WI38 (cell line): ENCODE results near the gene RSPH3.
"Not testable (repeated sequence)": the region's sequence is repeated elsewhere in the genome, so short reads cannot be mapped to it uniquely, and the experiment has no call there.

Source experiments
- H3K4me3 ChIP-seq: 2 replicates; pipeline ENCODE4 v1.5.1; 2011; ENCODE audit warnings: low read depth, mild to moderate bottlenecking, control low read depth, low read length
- CTCF ChIP-seq: IDR thresholded peaks from 2 replicates; pipeline ENCODE4 v1.5.1; 2012; ENCODE audit warnings: low read depth, mild to moderate bottlenecking, control low read depth, low read length

The RSPH3 gene

GRCh38 chr6:159020011-159020410, 20.0 kb upstream of the RSPH3 start:
- H3K4me3 ChIP-seq = no peak overlapping the region
- no peak for TF ChIP-seq CTCF

GRCh38 chr6:159017757-159018559, 18.0 kb upstream of the RSPH3 start:
- no peak overlapping the region for H3K4me3 ChIP-seq
- TF ChIP-seq CTCF = no peak

GRCh38 chr6:159014406-159014805, 14.4 kb upstream of the RSPH3 start:
- TF ChIP-seq CTCF = no peak
- no peak overlapping the region for H3K4me3 ChIP-seq

GRCh38 chr6:159013229-159013628, 13.2 kb upstream of the RSPH3 start:
- no peak for TF ChIP-seq CTCF

GRCh38 chr6:159012201-159012600, 12.2 kb upstream of the RSPH3 start:
- no peak overlapping the region for H3K4me3 ChIP-seq
- TF ChIP-seq CTCF = no peak

More at GRCh38 chr6:159013229-159013628, 13.2 kb upstream of the RSPH3 start:
- H3K4me3 ChIP-seq = no peak overlapping the region

GRCh38 chr6:159010037-159010612, 10.1 kb upstream of the RSPH3 start:
- H3K4me3 ChIP-seq = not testable (repeated sequence)

GRCh38 chr6:159008656-159009288, 8.8 kb upstream of the RSPH3 start:
- H3K4me3 ChIP-seq = no peak overlapping the region
- TF ChIP-seq CTCF = peak; percentile 12; the same call in 1 of the 2 replicates
